Stimulated activated CD8-positive, alpha-beta memory T cell treated with anti-CD3 and anti-CD28 coated beads, Interleukin-7, amount 100 ng/mL, for 4 hours (primary cell): ENCODE results near the gene MAN2A2.
A peak's percentile ranks its signal among the peaks of the same experiment; 100 is the strongest.
"Not testable (repeated sequence)": the region's sequence is repeated elsewhere in the genome, so short reads cannot be mapped to it uniquely, and the experiment has no call there.

ENCODE experiments used
- DNase-seq, 2 donors: peaks; one replicate each; pipeline ENCODE4 v3.0.0-alpha.2; 2020; ENCODE audit warnings: low read depth in 2 of 2

Gene MAN2A2

GRCh38 chr15:90918034-90918788 lies 15.1 kb downstream of the MAN2A2 start:
- DNase-seq: no peak

GRCh38 chr15:90918835-90919234 lies 15.7 kb downstream of the MAN2A2 start:
- DNase-seq: no peak

GRCh38 chr15:90921887-90922286 lies 18.8 kb downstream of the MAN2A2 start:
- DNase-seq: no peak

- DNase-seq: not testable (repeated sequence)
Measured at GRCh38 chr15:90922712-90923322, 19.7 kb downstream of the MAN2A2 start.

GRCh38 chr15:90924375-90924774 lies 21.3 kb downstream of the MAN2A2 start:
- no peak for DNase-seq

GRCh38 chr15:90926766-90927165 lies 23.7 kb downstream of the MAN2A2 start:
- not testable (repeated sequence) for DNase-seq

GRCh38 chr15:90928106-90928505 lies 25.0 kb downstream of the MAN2A2 start:
- DNase-seq: not testable (repeated sequence)

- DNase-seq: no peak
Measured at GRCh38 chr15:90929246-90930019, 26.3 kb downstream of the MAN2A2 start.

GRCh38 chr15:90930861-90931574 lies 27.9 kb downstream of the MAN2A2 start:
- no peak for DNase-seq

- DNase-seq: no peak
Measured at GRCh38 chr15:90931575-90931827, 28.4 kb downstream of the MAN2A2 start.

- DNase-seq: peak; percentile 80 to 84
Measured at GRCh38 chr15:90931828-90932659, 28.9 kb downstream of the MAN2A2 start, which contains the start of gene HDDC3. Gene HDDC3, minus strand, starts transcription at chr15:90932549. Its CDS starts 9 bp downstream, at chr15:90932540.

- DNase-seq: no peak
Measured at GRCh38 chr15:90932660-90932991, 29.5 kb downstream of the MAN2A2 start.

- no peak for DNase-seq
Measured at GRCh38 chr15:90933301-90933700, 30.2 kb downstream of the MAN2A2 start.

- DNase-seq: peak; percentile 73 to 74
Measured at GRCh38 chr15:90934256-90934948, 31.3 kb downstream of the MAN2A2 start.

- peak; percentile 90 to 94 for DNase-seq
Measured at GRCh38 chr15:90934949-90935751, 32.0 kb downstream of the MAN2A2 start, which contains the start of gene UNC45A. Gene UNC45A, plus strand, starts transcription at chr15:90935285. Its CDS starts 40 bp downstream, at chr15:90935325.

- no peak for DNase-seq
Measured at GRCh38 chr15:90936823-90937222, 33.7 kb downstream of the MAN2A2 start.

- DNase-seq: no peak
Measured at GRCh38 chr15:90938261-90938660, 35.2 kb downstream of the MAN2A2 start.

GRCh38 chr15:90939756-90940155 lies 36.7 kb downstream of the MAN2A2 start:
- DNase-seq: no peak

GRCh38 chr15:90941038-90941437 lies 37.9 kb downstream of the MAN2A2 start:
- no peak for DNase-seq
